Osteoblast (primary cell): ENCODE data around the gene KLRC4. TPM values are rescaled to one million over a fixed set of nuclear protein-coding genes. Genes with fewer than 3 reads are reported as not detected.
"Not testable (repeated sequence)": the region's sequence is repeated elsewhere in the genome, so short reads cannot be mapped to it uniquely, and the experiment has no call there.

ENCODE experiments used
- DNase-seq: peaks from one replicate; pipeline ENCODE4 v3.0.0; 2011; ENCODE audit warnings: low spot score, mixed read lengths; ENCODE audit not compliant: insufficient read length; ENCODE audit errors: missing footprints
- H2AFZ ChIP-seq: 2 replicates; pipeline ENCODE4 v1.6.0; 2011; ENCODE audit warnings: mild to moderate bottlenecking, low read length
- H3K27ac ChIP-seq: 2 replicates; pipeline ENCODE4 v1.5.1; 2011; ENCODE audit warnings: mild to moderate bottlenecking, low read depth, low read length, moderate library complexity
- H3K27me3 ChIP-seq: 2 replicates; pipeline ENCODE4 v1.6.0; 2012; ENCODE audit warnings: mild to moderate bottlenecking, control low read depth, inconsistent platforms, low read length, moderate library complexity; ENCODE audit not compliant: insufficient read depth
- H3K36me3 ChIP-seq: 2 replicates; pipeline ENCODE4 v1.5.1; 2011; ENCODE audit warnings: mild to moderate bottlenecking, low read length, control low read depth, moderate library complexity; ENCODE audit not compliant: insufficient read depth
- H3K4me1 ChIP-seq: 2 replicates; pipeline ENCODE4 v1.5.1; 2011; ENCODE audit warnings: mild to moderate bottlenecking, low read length, control low read depth, moderate library complexity; ENCODE audit not compliant: insufficient read depth
- H3K4me2 ChIP-seq: 2 replicates; pipeline ENCODE4 v1.6.0; 2011; ENCODE audit warnings: mild to moderate bottlenecking, low read length; ENCODE audit not compliant: insufficient read depth
- H3K4me3 ChIP-seq: fragments of 200-600 bp; sonication (generic); 3 replicates; pipeline ENCODE4 v1.5.1; 2012; ENCODE audit warnings: mild to moderate bottlenecking, low read length, inconsistent platforms; ENCODE audit not compliant: insufficient read depth
- H3K79me2 ChIP-seq: 2 replicates; pipeline ENCODE4 v1.6.0; 2012; ENCODE audit warnings: mild to moderate bottlenecking, low read length, control low read depth, inconsistent platforms; ENCODE audit not compliant: insufficient read depth
- H3K9me3 ChIP-seq: 2 replicates; pipeline ENCODE4 v1.5.1; 2011; ENCODE audit warnings: low read depth, low read length, control low read depth
- H4K20me1 ChIP-seq: 2 replicates; pipeline ENCODE4 v1.6.0; 2012; ENCODE audit warnings: mild to moderate bottlenecking, low read length, control low read depth; ENCODE audit not compliant: insufficient read depth
- total RNA-seq: library from RNA; depleted of rRNA; stranded (reverse); fragments of >200 nt; gene quantifications from 2 replicates; pipeline ENCODE4 v1.2.3, GENCODE V29; 2012
- TF ChIP-seq, protein P1 (sequence below): IDR thresholded peaks from 2 replicates; pipeline ENCODE4 v1.5.1; 2011; ENCODE audit warnings: mild to moderate bottlenecking, low read depth, low read length, moderate library complexity; ENCODE audit errors: extremely low read depth

Gene KLRC4
- total RNA-seq, 1 donor = not detected

DNA sequence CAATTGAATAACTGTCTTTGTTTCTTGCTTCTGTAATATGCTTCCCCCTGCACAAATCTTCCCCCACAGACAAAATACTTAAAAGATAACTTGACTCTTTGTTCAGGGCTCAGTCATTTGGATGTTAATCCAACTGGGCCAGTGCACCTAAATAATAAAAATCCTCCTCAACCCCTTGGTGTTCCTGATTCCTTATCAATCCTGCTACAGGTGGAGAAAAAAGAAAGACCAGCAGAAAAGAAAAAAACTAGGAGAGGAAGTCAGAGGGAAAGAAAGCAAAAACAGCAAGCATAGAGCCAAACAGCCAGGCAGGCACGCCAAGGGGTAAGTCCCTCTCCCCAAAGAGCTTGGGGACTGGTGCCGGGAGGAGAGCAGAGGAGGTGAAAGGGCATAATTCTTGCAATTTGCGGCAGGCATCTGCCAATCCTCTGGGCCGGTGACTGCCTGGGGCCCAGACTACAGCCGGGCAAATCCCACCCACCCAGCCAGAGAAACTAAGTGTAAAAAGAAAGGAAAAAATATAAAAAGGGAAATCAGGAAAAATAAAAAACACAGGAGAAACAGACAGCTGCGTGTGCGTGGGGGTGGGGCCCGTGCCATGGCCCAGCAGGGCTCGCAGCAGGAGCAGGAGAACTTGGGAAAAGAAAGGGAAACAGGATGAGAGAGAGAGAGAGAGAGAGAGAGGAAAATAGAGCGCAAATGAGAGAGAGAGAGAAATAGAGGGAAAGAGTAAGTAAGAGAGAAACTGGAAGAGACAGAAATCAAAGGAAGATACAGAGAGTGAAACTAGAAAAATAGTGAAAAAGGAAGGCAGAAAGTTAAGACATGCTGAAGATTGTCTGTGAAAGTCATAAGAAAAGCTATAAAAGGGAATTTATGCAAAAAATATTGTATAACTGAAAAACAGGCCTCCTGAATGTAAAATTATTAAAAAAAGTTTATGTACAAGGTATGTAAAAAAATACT is 41.1 kb downstream of the KLRC4 start:
- Histone ChIP-seq H2AFZ (peak overlapping the region; percentile 70), H3K27me3 (no peaks in the 10 kb centered on the region), H3K9me3 (no peaks in the 10 kb centered on the region), H4K20me1 (no peaks in the 10 kb centered on the region), H3K4me1 (peaks cover 27% of the 10 kb centered on the region), H3K79me2 (no peaks in the 10 kb centered on the region), H3K4me3 (no peak overlapping the region), H3K4me2 (no peak overlapping the region), H3K36me3 (no peaks in the 10 kb centered on the region), H3K27ac (no peak overlapping the region)
- TF ChIP-seq, protein P1, sequence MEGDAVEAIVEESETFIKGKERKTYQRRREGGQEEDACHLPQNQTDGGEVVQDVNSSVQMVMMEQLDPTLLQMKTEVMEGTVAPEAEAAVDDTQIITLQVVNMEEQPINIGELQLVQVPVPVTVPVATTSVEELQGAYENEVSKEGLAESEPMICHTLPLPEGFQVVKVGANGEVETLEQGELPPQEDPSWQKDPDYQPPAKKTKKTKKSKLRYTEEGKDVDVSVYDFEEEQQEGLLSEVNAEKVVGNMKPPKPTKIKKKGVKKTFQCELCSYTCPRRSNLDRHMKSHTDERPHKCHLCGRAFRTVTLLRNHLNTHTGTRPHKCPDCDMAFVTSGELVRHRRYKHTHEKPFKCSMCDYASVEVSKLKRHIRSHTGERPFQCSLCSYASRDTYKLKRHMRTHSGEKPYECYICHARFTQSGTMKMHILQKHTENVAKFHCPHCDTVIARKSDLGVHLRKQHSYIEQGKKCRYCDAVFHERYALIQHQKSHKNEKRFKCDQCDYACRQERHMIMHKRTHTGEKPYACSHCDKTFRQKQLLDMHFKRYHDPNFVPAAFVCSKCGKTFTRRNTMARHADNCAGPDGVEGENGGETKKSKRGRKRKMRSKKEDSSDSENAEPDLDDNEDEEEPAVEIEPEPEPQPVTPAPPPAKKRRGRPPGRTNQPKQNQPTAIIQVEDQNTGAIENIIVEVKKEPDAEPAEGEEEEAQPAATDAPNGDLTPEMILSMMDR = no peak
- no peak for DNase-seq

DNA sequence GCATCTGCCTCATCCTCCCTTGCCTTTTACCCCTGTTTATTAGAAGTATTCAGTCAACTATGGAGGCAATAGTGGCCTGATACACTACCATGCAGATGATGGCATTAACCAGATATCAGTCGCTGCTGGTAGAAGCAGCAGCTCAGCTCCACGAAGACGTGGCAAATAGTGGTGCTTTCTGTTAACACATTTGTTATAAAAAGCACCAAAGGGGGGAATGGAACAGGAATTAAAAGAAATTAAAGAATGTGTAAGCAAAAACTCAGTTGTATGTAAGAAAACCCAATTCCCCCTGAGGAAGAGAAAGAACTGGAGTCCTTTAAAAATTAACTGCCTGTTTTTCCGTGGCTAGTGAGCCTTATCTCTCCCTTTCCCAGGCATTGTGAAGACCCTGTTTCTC is 41.8 kb downstream of the KLRC4 start:
- DNase-seq = not testable (repeated sequence)

DNA sequence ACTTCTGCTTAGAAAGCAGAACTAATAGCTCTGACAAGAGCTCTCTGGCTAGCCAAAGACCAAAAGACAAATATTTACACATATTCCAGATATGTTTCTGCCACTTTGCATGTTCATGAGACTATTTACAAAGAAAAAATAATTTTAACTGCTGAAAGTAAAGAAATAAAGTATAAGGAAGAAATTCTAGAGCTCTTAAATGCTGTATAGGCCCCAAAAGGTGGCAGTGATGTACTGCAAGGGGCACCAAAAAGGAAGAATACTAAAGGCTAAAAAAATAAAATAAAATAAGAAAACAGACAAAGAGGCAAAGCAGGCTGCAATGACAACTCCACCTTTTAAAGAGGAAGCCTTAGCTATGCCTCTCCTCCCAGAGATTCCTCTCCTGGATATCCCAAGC is 42.7 kb downstream of the KLRC4 start:
- Histone ChIP-seq H3K4me2 (no peak overlapping the region), H3K4me3 (no peak overlapping the region), H3K36me3 (no peaks in the 10 kb centered on the region), H2AFZ (no peak overlapping the region), H4K20me1 (no peaks in the 10 kb centered on the region), H3K79me2 (no peaks in the 10 kb centered on the region), H3K9me3 (no peaks in the 10 kb centered on the region), H3K27me3 (no peaks in the 10 kb centered on the region), H3K27ac (no peak overlapping the region), H3K4me1 (peaks cover 40% of the 10 kb centered on the region)
- TF ChIP-seq, protein P1 = peak; percentile 63
- peak; percentile 63 for DNase-seq

More for the DNA sequence above, 41.8 kb downstream of the KLRC4 start:
- H3K9me3 ChIP-seq, H3K79me2 ChIP-seq, H3K27ac ChIP-seq, H3K4me3 ChIP-seq, H3K36me3 ChIP-seq, H3K4me2 ChIP-seq, H2AFZ ChIP-seq, H4K20me1 ChIP-seq, H3K27me3 ChIP-seq: not testable (repeated sequence)
- peaks cover 34% of the 10 kb centered on the region for H3K4me1 ChIP-seq

DNA sequence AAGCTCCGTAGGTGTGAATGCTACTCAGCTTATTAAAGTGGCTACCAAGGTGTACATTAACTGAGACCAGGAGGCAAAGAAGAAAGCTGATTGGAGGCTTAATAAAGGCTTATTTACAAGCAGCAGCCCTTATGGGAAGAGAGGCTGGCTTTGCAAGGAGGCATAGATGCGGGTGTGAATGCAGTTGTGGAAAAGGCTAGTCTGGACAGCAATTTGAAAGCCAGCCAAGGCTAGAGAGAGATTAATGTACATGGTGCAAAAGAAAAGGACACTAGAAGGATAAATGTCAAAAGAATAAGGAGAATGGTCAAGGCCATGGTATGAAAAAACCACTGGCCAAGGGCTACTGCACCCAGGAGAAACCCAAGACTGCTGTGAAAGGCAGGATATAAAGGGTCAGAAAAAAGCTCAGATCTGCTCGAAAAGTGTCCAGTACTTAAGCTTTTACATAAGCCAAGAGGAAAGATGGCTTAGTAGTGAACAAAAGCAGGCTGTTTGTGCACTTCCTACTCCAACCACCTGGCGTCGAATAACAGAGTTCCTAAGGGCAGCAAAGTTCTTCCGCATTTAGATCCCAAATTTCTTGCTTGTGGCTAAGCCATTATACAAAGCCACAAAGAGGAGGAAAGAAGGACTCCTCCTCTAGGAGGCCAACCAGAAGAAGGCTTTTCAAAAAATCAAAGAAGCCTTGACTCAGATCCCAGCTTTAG is 43.7 kb downstream of the KLRC4 start:
- Histone ChIP-seq H3K27ac (peak overlapping the region; percentile 55), H3K4me1 (peaks cover 50% of the 10 kb centered on the region), H3K9me3 (no peaks in the 10 kb centered on the region), H3K4me3 (peak overlapping the region; percentile 77), H3K79me2 (no peaks in the 10 kb centered on the region), H3K36me3 (no peaks in the 10 kb centered on the region), H2AFZ (peak overlapping the region; percentile 99), H4K20me1 (no peaks in the 10 kb centered on the region), H3K4me2 (peak overlapping the region; percentile 93), H3K27me3 (no peaks in the 10 kb centered on the region)
- no peak for DNase-seq
- TF ChIP-seq, protein P1 = peak; percentile 21
